Activated CD8-positive, alpha-beta T cell treated with anti-CD3 and anti-CD28 coated beads for 36 hours (primary cell): ENCODE data around the gene PDE3B. TPM values are rescaled to one million over a fixed set of nuclear protein-coding genes. Genes with fewer than 3 reads are reported as not detected.
A peak's percentile ranks its signal among the peaks of the same experiment; 100 is the strongest.
"Not testable (repeated sequence)": the region's sequence is repeated elsewhere in the genome, so short reads cannot be mapped to it uniquely, and the experiment has no call there.

Experiments
- ATAC-seq: fragments of 200-7000 bp; cut with Tn5 transposase; one replicate; pipeline ENCODE4 v1.10.0; 2021; ENCODE audit warnings: mild to moderate bottlenecking, moderate library complexity
- CTCF ChIA-PET: fragments of 350-600 bp; sonication (Branson Sonifier 250); formaldehyde crosslinking; loops from one replicate; lab custom pipeline; 2021; ENCODE audit warnings: antibody characterized with exemption; lab: Charles Lee
- POLR2A ChIA-PET: fragments of 350-600 bp; sonication (Branson Sonifier 250); formaldehyde crosslinking; loops from one replicate; lab custom pipeline; 2021; ENCODE audit warnings: antibody characterized with exemption; lab: Charles Lee
- DNase-seq: peaks from one replicate; pipeline ENCODE4 v3.0.0-alpha.2; 2020
- H3K27ac Mint-ChIP-seq: one replicate; pipeline ENCODE4 v1.8.0; 2021; ENCODE audit warnings: mild to moderate bottlenecking, mixed read lengths
- H3K27me3 Mint-ChIP-seq: one replicate; pipeline ENCODE4 v1.8.0; 2021; ENCODE audit warnings: mixed read lengths
- H3K36me3 Mint-ChIP-seq: one replicate; pipeline ENCODE4 v1.8.0; 2021; ENCODE audit warnings: low read depth, mixed read lengths
- H3K4me1 Mint-ChIP-seq: one replicate; pipeline ENCODE4 v1.8.0; 2021; ENCODE audit warnings: low read depth, mixed read lengths
- H3K4me3 Mint-ChIP-seq: one replicate; pipeline ENCODE4 v1.8.0; 2021; ENCODE audit warnings: mild to moderate bottlenecking, moderate library complexity, mixed read lengths
- H3K9me3 Mint-ChIP-seq: one replicate; pipeline ENCODE4 v1.8.0; 2021; ENCODE audit warnings: mixed read lengths
- intact Hi-C: fragments of 100-400 bp; cut with micrococcal nuclease; formaldehyde crosslinking; loops from one replicate; pipeline ENCODE4 v1.10.0; 2022
- total RNA-seq, 2 experiments: library from RNA; stranded (reverse); gene quantifications; one replicate each; pipeline ENCODE4 v1.2.3, GENCODE V29; 2021
- TF ChIP-seq, protein P1 (sequence below): fragments of 200-600 bp; IDR thresholded peaks from one replicate; pipeline ENCODE4 v1.8.0; 2022; ENCODE audit warnings: antibody characterized with exemption, mild to moderate bottlenecking

Gene PDE3B
- total RNA-seq, 2 experiments from 2014 or later = 42.3 to 43.1 TPM

- intact Hi-C loops = no loop called here
- H3K4me3 Mint-ChIP-seq = no peak overlapping the region
- TF ChIP-seq, protein P1, sequence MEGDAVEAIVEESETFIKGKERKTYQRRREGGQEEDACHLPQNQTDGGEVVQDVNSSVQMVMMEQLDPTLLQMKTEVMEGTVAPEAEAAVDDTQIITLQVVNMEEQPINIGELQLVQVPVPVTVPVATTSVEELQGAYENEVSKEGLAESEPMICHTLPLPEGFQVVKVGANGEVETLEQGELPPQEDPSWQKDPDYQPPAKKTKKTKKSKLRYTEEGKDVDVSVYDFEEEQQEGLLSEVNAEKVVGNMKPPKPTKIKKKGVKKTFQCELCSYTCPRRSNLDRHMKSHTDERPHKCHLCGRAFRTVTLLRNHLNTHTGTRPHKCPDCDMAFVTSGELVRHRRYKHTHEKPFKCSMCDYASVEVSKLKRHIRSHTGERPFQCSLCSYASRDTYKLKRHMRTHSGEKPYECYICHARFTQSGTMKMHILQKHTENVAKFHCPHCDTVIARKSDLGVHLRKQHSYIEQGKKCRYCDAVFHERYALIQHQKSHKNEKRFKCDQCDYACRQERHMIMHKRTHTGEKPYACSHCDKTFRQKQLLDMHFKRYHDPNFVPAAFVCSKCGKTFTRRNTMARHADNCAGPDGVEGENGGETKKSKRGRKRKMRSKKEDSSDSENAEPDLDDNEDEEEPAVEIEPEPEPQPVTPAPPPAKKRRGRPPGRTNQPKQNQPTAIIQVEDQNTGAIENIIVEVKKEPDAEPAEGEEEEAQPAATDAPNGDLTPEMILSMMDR = peak; percentile 64
- ATAC-seq = peak; percentile 41
- peaks cover 13% of the 10 kb centered on the region for H3K9me3 Mint-ChIP-seq
- peaks cover 66% of the 10 kb centered on the region for H3K4me1 Mint-ChIP-seq
- POLR2A ChIA-PET = interaction anchor here (0.6 kb wide), 1 partner anchor 78 kb away, joined by 3 read pairs; no protein-coding TSS in a partner anchor
- H3K27me3 Mint-ChIP-seq = no peaks in the 10 kb centered on the region
- CTCF ChIA-PET = interaction anchor here (0.7 to 2.0 kb wide), 14 partner anchors 8 to 205 kb away, joined by 3 to 9 read pairs (median 3); partner anchors contain the start of gene PDE3B
- peak; percentile 20 for DNase-seq
- peak overlapping the region; percentile 72 for H3K27ac Mint-ChIP-seq
- H3K36me3 Mint-ChIP-seq = peaks cover 46% of the 10 kb centered on the region
Observed at GRCh38 chr11:14773755-14774154, 130.2 kb downstream of the PDE3B start.

DNA sequence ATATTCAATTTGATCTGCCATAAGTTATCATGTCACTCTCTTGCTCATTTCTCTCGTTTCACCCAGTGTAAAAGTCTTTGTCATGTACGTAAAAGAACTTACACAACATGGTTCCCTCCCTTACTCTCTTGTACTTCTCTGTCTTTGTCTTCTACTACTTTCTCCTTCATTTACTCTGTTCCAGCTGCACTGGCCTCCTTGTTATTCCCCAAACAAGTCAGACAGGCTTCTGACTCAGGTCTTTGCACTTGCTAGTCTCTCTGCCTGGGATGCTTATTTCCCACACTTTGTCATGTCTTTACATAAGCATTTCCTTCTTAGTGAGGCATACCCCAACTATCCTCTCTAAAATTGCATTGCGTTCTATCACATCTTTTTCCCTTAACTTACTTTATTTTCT lies 131.1 kb downstream of the PDE3B start:
- no peaks in the 10 kb centered on the region for H3K27me3 Mint-ChIP-seq
- peaks cover 55% of the 10 kb centered on the region for H3K36me3 Mint-ChIP-seq
- CTCF ChIA-PET = interaction anchor here (1.3 to 2.0 kb wide), 4 partner anchors 9 to 132 kb away, joined by 3 to 9 read pairs (median 5); no protein-coding TSS in a partner anchor

DNA sequence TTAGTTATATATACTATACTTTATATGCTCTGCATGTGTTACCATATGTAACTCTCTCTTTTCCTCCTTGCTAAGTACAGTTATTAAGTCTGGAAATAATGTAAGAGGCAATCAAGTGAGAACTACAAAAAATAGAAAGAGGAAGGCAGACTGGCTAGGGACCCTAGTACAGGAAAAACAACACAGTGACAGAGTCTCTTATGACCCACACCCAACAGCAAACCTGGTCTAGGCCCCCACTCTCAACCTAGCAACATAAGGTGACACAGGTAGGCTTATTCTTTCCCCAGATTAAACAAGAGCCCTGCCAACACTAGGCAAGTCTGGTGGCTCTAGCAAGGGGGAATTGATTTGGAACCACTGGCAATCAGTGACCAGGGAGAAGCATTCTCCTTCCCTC lies 132.3 kb downstream of the PDE3B start:
- CTCF ChIA-PET = interaction anchor here (1.0 kb wide), 1 partner anchor 92 kb away, joined by 3 read pairs; no protein-coding TSS in a partner anchor
- peaks cover 63% of the 10 kb centered on the region for H3K36me3 Mint-ChIP-seq
- no peak for DNase-seq

More for the DNA sequence above, 131.1 kb downstream of the PDE3B start:
- Mint-ChIP-seq H3K4me1 (peaks cover 67% of the 10 kb centered on the region), H3K9me3 (peaks cover 21% of the 10 kb centered on the region), H3K27ac (peak overlapping the region; percentile 13), H3K4me3 (no peak overlapping the region)
- DNase-seq (no peak), ATAC-seq (no peak)
- POLR2A ChIA-PET = interaction anchor here (1.7 kb wide), 1 partner anchor 9 kb away, joined by 6 read pairs; no protein-coding TSS in a partner anchor
- TF ChIP-seq, protein P1 = no peak
- intact Hi-C loops = no loop called here

GRCh38 chr11:14778460-14778859 lies 134.9 kb downstream of the PDE3B start:
- intact Hi-C loops, H3K27me3 Mint-ChIP-seq, POLR2A ChIA-PET, ATAC-seq, H3K4me3 Mint-ChIP-seq: not testable (repeated sequence)
- H3K36me3 Mint-ChIP-seq = peaks cover 84% of the 10 kb centered on the region
- H3K27ac Mint-ChIP-seq = peak overlapping the region; percentile 74
- peak; percentile 30 for DNase-seq
- CTCF ChIA-PET = interaction anchor here (0.7 kb wide), 1 partner anchor 140 kb away, joined by 3 read pairs; no protein-coding TSS in a partner anchor
- peaks cover 73% of the 10 kb centered on the region for H3K4me1 Mint-ChIP-seq
- H3K9me3 Mint-ChIP-seq = peaks cover 51% of the 10 kb centered on the region

More for the DNA sequence above, 132.3 kb downstream of the PDE3B start:
- Mint-ChIP-seq H3K27me3 (no peaks in the 10 kb centered on the region), H3K4me1 (peaks cover 68% of the 10 kb centered on the region), H3K4me3 (no peak overlapping the region), H3K9me3 (peaks cover 29% of the 10 kb centered on the region), H3K27ac (peak overlapping the region; percentile 42)
- TF ChIP-seq, protein P1 = no peak
- intact Hi-C loops = no loop called here
- POLR2A ChIA-PET = interaction anchor here (1.7 kb wide), 1 partner anchor 11 kb away, joined by 6 read pairs; no protein-coding TSS in a partner anchor
- no peak for ATAC-seq

- ChIA-PET CTCF (no interaction called here), POLR2A (interaction anchor here (0.7 kb wide), 1 partner anchor 113 kb away, joined by 3 read pairs; no protein-coding TSS in a partner anchor)
- H3K36me3 Mint-ChIP-seq = peaks cover 60% of the 10 kb centered on the region
- DNase-seq = no peak
- peak overlapping the region; percentile 81 for H3K27ac Mint-ChIP-seq
- intact Hi-C loops = no loop called here
- ATAC-seq = peak; percentile 53
- peaks cover 43% of the 10 kb centered on the region for H3K9me3 Mint-ChIP-seq
- no peak overlapping the region for H3K4me3 Mint-ChIP-seq
- H3K27me3 Mint-ChIP-seq = no peaks in the 10 kb centered on the region
- TF ChIP-seq, protein P1 = no peak
- H3K4me1 Mint-ChIP-seq = peaks cover 61% of the 10 kb centered on the region
Observed at GRCh38 chr11:14783788-14784187, 140.2 kb downstream of the PDE3B start.
